OCI-LY7 (cell line): ENCODE measurements around the gene EHD3. TPM values are rescaled to one million over a fixed set of nuclear protein-coding genes. Genes with fewer than 3 reads are reported as not detected.

Experiments used
- BruUV-seq: library from RNA; stranded (reverse); fragments of 400-500 nt; replicated peaks from 2 replicates; lab custom pipeline; 2021; lab: Mats Ljungman, UMichigan
- CTCF ChIA-PET: fragments of 300-600 bp; sonication (Branson Sonifier 250); formaldehyde crosslinking; loops from one replicate; lab custom pipeline; 2022; ENCODE audit warnings: antibody characterized with exemption; ENCODE audit not compliant: unreplicated experiment; lab: Charles Lee
- POLR2A ChIA-PET: fragments of 300-600 bp; sonication (Branson Sonifier 250); formaldehyde crosslinking; loops from one replicate; lab custom pipeline; 2022; ENCODE audit warnings: antibody characterized with exemption; lab: Charles Lee
- DNase-seq: peaks from one replicate; pipeline ENCODE4 v3.0.0-alpha.2; 2015; ENCODE audit warnings: low spot score
- H2AFZ ChIP-seq: fragments of 200-600 bp; sonication (generic), shearing (Covaris generic); 2 replicates; pipeline ENCODE4 v1.6.1; 2014; ENCODE audit warnings: mild to moderate bottlenecking, antibody characterized with exemption, low read length, moderate library complexity
- H3K27ac ChIP-seq: fragments of 200-600 bp; sonication (generic); 2 replicates; pipeline ENCODE4 v1.5.1; 2014; ENCODE audit warnings: mixed run types, low read depth, mild to moderate bottlenecking, moderate library complexity, low read length, inconsistent platforms; ENCODE audit not compliant: poor library complexity, severe bottlenecking
- H3K36me3 ChIP-seq: fragments of 200-600 bp; sonication (generic); 2 replicates; pipeline ENCODE4 v1.6.1; 2014; ENCODE audit warnings: mild to moderate bottlenecking, antibody characterized with exemption, low read length, moderate library complexity, mixed read lengths; ENCODE audit not compliant: insufficient read depth
- H3K4me1 ChIP-seq: fragments of 200-600 bp; sonication (generic); 2 replicates; pipeline ENCODE4 v1.5.1; 2014; ENCODE audit warnings: mild to moderate bottlenecking, low read length; ENCODE audit not compliant: insufficient read depth, poor library complexity, severe bottlenecking
- H3K4me2 ChIP-seq: fragments of 200-600 bp; sonication (generic); 2 replicates; pipeline ENCODE4 v1.6.1; 2014; ENCODE audit warnings: mild to moderate bottlenecking, low read length
- H3K4me3 ChIP-seq: fragments of 200-600 bp; sonication (generic); 2 replicates; pipeline ENCODE4 v1.5.1; 2014; ENCODE audit warnings: mild to moderate bottlenecking, low read depth, low read length; ENCODE audit not compliant: poor library complexity, severe bottlenecking
- H3K79me2 ChIP-seq: fragments of 200-600 bp; sonication (generic); 2 replicates; pipeline ENCODE4 v1.6.1; 2016; ENCODE audit warnings: low read depth, mild to moderate bottlenecking, low read length, moderate library complexity, mixed read lengths; ENCODE audit not compliant: insufficient read depth
- H3K9me2 ChIP-seq: fragments of 200-600 bp; sonication (generic); 2 replicates; pipeline ENCODE4 v1.6.1; 2016; ENCODE audit warnings: mild to moderate bottlenecking, low read length, mixed read lengths; ENCODE audit not compliant: insufficient read depth
- H3K9me3 ChIP-seq: fragments of 200-600 bp; sonication (generic); 2 replicates; pipeline ENCODE4 v1.6.1; 2014; ENCODE audit warnings: mild to moderate bottlenecking, mixed run types, low read length, mixed read lengths
- H4K20me1 ChIP-seq: fragments of 200-600 bp; sonication (generic); 2 replicates; pipeline ENCODE4 v1.6.1; 2014; ENCODE audit warnings: mild to moderate bottlenecking, antibody characterized with exemption, low read length, moderate library complexity, mixed read lengths; ENCODE audit not compliant: insufficient read depth
- CTCF ChIP-seq: fragments of 200-600 bp; sonication (generic); conservative IDR thresholded peaks from 2 replicates; pipeline ENCODE4 v1.5.1; 2014; ENCODE audit warnings: mild to moderate bottlenecking, antibody characterized with exemption, low read length, moderate library complexity, mixed read lengths
- EZH2phosphoT487 ChIP-seq: fragments of 200-600 bp; sonication (generic); IDR thresholded peaks from 2 replicates; pipeline ENCODE4 v1.6.1; 2018; ENCODE audit warnings: low read depth, borderline replicate concordance, mild to moderate bottlenecking, mixed run types, antibody characterized with exemption, low read length, moderate library complexity, mixed read lengths
- intact Hi-C: fragments of 100-400 bp; cut with micrococcal nuclease; formaldehyde crosslinking; loops from one replicate; pipeline ENCODE4 v1.10.0; 2022; ENCODE audit not compliant: unreplicated experiment
- total RNA-seq, 2 experiments: library from RNA; depleted of rRNA in 1 of 2; stranded (reverse); fragments of >200 nt in 1 of 2; shearing (Covaris generic) in 1 of 2; gene quantifications; 2 replicates each; pipeline ENCODE4 v1.2.3, GENCODE V29; 2014 to 2022

Gene EHD3
- total RNA-seq, 2 experiments from 2014 or later = 0.73 to 3.4 TPM

GRCh38 chr2:31246184-31246852 lies 12.4 kb downstream of the EHD3 start:
- Histone ChIP-seq H3K9me2 (no peaks in the 10 kb centered on the region), H3K27ac (no peak overlapping the region), H4K20me1 (no peaks in the 10 kb centered on the region), H3K4me2 (no peak overlapping the region), H3K36me3 (peaks cover 54% of the 10 kb centered on the region), H2AFZ (no peak overlapping the region), H3K4me1 (peaks cover 25% of the 10 kb centered on the region), H3K4me3 (no peak overlapping the region), H3K79me2 (no peaks in the 10 kb centered on the region), H3K9me3 (no peaks in the 10 kb centered on the region)
- ChIA-PET CTCF (no interaction called here), POLR2A (interaction anchor here (0.5 kb wide), 1 partner anchor 113 kb away, joined by 3 read pairs; no protein-coding TSS in a partner anchor)
- intact Hi-C loops = no loop called here
- TF ChIP-seq EZH2phosphoT487 = no peak
- TF ChIP-seq CTCF = no peak
- no peak for DNase-seq
- no TSS peak for BruUV-seq

- TSS peak; percentile 12 for BruUV-seq
- no peak for TF ChIP-seq CTCF
- TF ChIP-seq EZH2phosphoT487 = no peak
- no peak overlapping the region for H3K27ac ChIP-seq
- intact Hi-C loops = no loop called here
- H3K9me3 ChIP-seq = 0 out of 2 replicates have a peak, but pooled peaks cover 5% of the 10 kb centered on the region
- no peak overlapping the region for H3K4me3 ChIP-seq
- peaks cover 27% of the 10 kb centered on the region for H3K4me1 ChIP-seq
- CTCF ChIA-PET = no interaction called here
- peaks cover 4% of the 10 kb centered on the region; the same call in 1 of the 2 replicates for H3K79me2 ChIP-seq
- POLR2A ChIA-PET = no interaction called here
- H3K9me2 ChIP-seq = no peaks in the 10 kb centered on the region
- H2AFZ ChIP-seq = no peak overlapping the region
- H3K36me3 ChIP-seq = peaks cover 63% of the 10 kb centered on the region
- DNase-seq = no peak
- no peaks in the 10 kb centered on the region for H4K20me1 ChIP-seq
- no peak overlapping the region for H3K4me2 ChIP-seq
Observed at GRCh38 chr2:31247711-31248110, 13.8 kb downstream of the EHD3 start.

GRCh38 chr2:31248139-31248538 lies 14.2 kb downstream of the EHD3 start:
- no TSS peak for BruUV-seq
- Histone ChIP-seq H4K20me1 (no peaks in the 10 kb centered on the region), H3K9me2 (no peaks in the 10 kb centered on the region), H3K9me3 (0 out of 2 replicates have a peak, but pooled peaks cover 5% of the 10 kb centered on the region), H3K36me3 (peaks cover 63% of the 10 kb centered on the region), H2AFZ (no peak overlapping the region), H3K4me1 (peaks cover 31% of the 10 kb centered on the region), H3K27ac (no peak overlapping the region), H3K4me3 (no peak overlapping the region), H3K4me2 (no peak overlapping the region), H3K79me2 (peaks cover 4% of the 10 kb centered on the region; the same call in 1 of the 2 replicates)
- POLR2A ChIA-PET = no interaction called here
- no peak for DNase-seq
- TF ChIP-seq CTCF = no peak
- TF ChIP-seq EZH2phosphoT487 = no peak
- intact Hi-C loops = no loop called here
- CTCF ChIA-PET = no interaction called here
